Liver (tissue), 3 donors: ENCODE data around the gene KIF26B.

Experiments
- RAD21 ChIP-seq, 2 donors: IDR thresholded peaks; 2 replicates each; pipeline ENCODE4 v1.6.1; 2016; ENCODE audit warnings: antibody characterized with exemption in 2 of 2, mild to moderate bottlenecking in 2 of 2
- TF ChIP-seq, protein P1 (sequence below): fragments of 150-350 bp; IDR thresholded peaks from 2 replicates; pipeline ENCODE4 v1.5.1; 2017; ENCODE audit warnings: improper control_type of control experiment, low read depth, low read length; ENCODE audit not compliant: missing input control
- TF ChIP-seq, protein P2 (sequence below): IDR thresholded peaks from 2 replicates; pipeline ENCODE4 v1.6.1; 2016; ENCODE audit warnings: antibody characterized with exemption
- donor health status: healthy.
- donor health status: healthy.

GRCh38 chr1:245428681-245429080 is 273.9 kb downstream of the KIF26B start:
- TF ChIP-seq, protein P1, sequence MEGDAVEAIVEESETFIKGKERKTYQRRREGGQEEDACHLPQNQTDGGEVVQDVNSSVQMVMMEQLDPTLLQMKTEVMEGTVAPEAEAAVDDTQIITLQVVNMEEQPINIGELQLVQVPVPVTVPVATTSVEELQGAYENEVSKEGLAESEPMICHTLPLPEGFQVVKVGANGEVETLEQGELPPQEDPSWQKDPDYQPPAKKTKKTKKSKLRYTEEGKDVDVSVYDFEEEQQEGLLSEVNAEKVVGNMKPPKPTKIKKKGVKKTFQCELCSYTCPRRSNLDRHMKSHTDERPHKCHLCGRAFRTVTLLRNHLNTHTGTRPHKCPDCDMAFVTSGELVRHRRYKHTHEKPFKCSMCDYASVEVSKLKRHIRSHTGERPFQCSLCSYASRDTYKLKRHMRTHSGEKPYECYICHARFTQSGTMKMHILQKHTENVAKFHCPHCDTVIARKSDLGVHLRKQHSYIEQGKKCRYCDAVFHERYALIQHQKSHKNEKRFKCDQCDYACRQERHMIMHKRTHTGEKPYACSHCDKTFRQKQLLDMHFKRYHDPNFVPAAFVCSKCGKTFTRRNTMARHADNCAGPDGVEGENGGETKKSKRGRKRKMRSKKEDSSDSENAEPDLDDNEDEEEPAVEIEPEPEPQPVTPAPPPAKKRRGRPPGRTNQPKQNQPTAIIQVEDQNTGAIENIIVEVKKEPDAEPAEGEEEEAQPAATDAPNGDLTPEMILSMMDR = no peak
- TF ChIP-seq RAD21 (IDR thresholded peaks at IDR 0.05) = no peak
- TF ChIP-seq, protein P2, sequence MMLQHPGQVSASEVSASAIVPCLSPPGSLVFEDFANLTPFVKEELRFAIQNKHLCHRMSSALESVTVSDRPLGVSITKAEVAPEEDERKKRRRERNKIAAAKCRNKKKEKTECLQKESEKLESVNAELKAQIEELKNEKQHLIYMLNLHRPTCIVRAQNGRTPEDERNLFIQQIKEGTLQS = no peak
